ACC112 (cell line): ENCODE results near the gene PARD3B.

Experiments
- H2AFZ ChIP-seq: fragments of 200-600 bp; sonication (generic); one replicate; pipeline ENCODE4 v1.6.0; 2017; ENCODE audit warnings: antibody characterized with exemption, low read length; ENCODE audit not compliant: unreplicated experiment
- H3K27ac ChIP-seq: fragments of 200-600 bp; sonication (generic); 2 replicates; pipeline ENCODE4 v1.5.1; 2014; ENCODE audit warnings: low read depth, mild to moderate bottlenecking, antibody characterized with exemption, low read length, moderate library complexity
- H3K27me3 ChIP-seq: fragments of 200-600 bp; sonication (generic); 2 replicates; pipeline ENCODE4 v1.6.1; 2014; ENCODE audit warnings: mild to moderate bottlenecking, antibody characterized with exemption, low read length, moderate library complexity, mixed read lengths; ENCODE audit not compliant: insufficient read depth
- H3K36me3 ChIP-seq: fragments of 200-600 bp; sonication (generic); 2 replicates; pipeline ENCODE4 v1.6.1; 2016; ENCODE audit warnings: mild to moderate bottlenecking, antibody characterized with exemption, low read length, moderate library complexity, mixed read lengths; ENCODE audit not compliant: insufficient read depth
- H3K4me1 ChIP-seq: fragments of 200-600 bp; sonication (generic); one replicate; pipeline ENCODE4 v1.6.1; 2016; ENCODE audit warnings: low read length, mixed read lengths; ENCODE audit not compliant: insufficient read depth, unreplicated experiment, control insufficient read depth
- H3K4me3 ChIP-seq: fragments of 200-600 bp; sonication (generic); 2 replicates; pipeline ENCODE4 v1.5.1; 2014; ENCODE audit warnings: mild to moderate bottlenecking, low read depth, low read length
- H3K79me2 ChIP-seq: fragments of 200-600 bp; sonication (generic); one replicate; pipeline ENCODE4 v1.6.0; 2016; ENCODE audit warnings: low read length; ENCODE audit not compliant: control insufficient read depth, unreplicated experiment, insufficient read depth

The PARD3B gene

DNA sequence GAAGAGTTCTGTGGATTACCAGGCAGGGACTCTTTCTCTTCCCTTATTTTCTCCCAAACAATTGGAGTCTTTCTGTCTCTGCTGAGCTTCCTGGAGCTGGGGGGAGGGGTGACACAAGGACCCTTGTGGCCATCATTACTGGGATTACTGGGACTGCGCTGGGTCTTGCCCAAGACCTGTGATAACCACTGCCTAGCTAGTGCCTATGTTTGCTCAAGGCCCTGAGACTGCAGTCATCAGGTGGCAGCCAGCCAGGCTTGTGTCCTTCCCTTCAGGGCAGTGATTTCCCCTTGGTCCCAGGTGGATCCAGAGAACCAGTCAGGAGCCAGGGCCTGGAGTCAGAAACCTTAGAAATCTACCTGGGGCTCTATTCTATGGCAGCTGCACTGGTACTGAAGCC lies 355.6 kb downstream of the PARD3B start:
- Histone ChIP-seq H3K4me3 (no peak overlapping the region), H3K27ac (no peak overlapping the region), H3K4me1 (no peaks in the 10 kb centered on the region), H2AFZ (no peak overlapping the region), H3K27me3 (no peaks in the 10 kb centered on the region), H3K36me3 (no peaks in the 10 kb centered on the region), H3K79me2 (no peaks in the 10 kb centered on the region)

DNA sequence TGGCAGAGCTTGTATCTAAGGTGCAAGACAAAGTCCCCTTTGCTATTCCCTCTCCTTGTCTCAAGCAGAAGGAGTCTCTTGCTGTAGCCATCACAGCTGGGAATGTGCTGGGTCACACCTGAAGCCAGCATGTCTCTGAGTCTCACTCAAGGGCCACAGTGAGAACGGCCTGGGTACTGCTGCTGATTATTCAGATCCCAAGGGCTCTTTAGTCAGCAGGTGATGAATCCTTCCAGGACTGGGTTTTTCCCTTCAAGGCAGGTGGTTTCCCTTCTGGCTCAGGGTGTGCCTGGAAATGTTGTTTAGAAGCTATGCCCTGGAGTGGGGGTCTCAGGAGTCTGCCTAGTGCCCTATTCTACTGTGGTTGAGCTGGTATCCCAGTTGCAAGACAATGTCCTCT lies 356.3 kb downstream of the PARD3B start:
- no peak overlapping the region for H3K27ac ChIP-seq

DNA sequence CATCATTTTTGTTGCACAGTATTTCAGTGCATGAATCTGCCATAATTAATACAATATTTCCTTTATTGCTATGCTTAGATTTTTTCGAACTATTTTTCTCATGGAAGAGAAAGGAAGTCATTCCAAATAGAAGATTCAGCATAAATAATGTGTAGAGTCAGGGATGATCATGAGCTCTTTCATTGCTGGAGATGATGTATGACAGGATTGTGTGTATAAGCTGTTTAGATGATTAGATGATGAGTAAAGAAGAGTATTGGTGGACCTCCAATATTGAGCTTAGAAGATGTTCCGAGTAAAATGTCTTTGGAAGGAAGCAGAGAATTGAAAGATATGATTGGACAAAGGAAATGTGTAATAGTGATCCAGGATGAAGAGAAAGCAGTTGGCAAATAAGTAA lies 364.5 kb downstream of the PARD3B start:
- Histone ChIP-seq H3K36me3 (no peaks in the 10 kb centered on the region), H3K4me1 (no peaks in the 10 kb centered on the region), H3K27ac (no peak overlapping the region), H2AFZ (no peak overlapping the region), H3K4me3 (no peak overlapping the region), H3K79me2 (no peaks in the 10 kb centered on the region), H3K27me3 (no peaks in the 10 kb centered on the region)

More for the DNA sequence above, 356.3 kb downstream of the PARD3B start:
- Histone ChIP-seq H3K4me3 (no peak overlapping the region), H3K79me2 (no peaks in the 10 kb centered on the region), H3K36me3 (no peaks in the 10 kb centered on the region), H3K27me3 (no peaks in the 10 kb centered on the region), H3K4me1 (no peaks in the 10 kb centered on the region), H2AFZ (no peak overlapping the region)

DNA sequence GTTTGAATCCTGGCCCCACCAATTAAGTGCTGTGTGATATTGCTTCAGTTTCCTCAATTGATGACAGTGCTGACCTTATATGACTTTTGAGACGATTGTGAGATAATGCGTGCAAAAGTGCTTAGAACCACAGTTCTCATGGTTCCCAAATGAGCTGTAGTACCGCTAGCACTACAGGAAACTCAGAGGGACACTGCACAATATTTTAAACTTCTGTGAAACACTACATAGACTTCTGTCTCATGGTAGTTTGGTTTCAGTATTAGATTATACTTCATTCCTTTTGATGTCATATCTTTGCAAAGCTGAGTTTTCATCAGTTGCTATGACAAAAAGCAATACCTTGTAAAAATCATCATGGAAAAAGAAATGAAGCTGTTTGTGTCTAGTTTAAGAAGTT lies 368.0 kb downstream of the PARD3B start:
- H3K4me3 ChIP-seq: no peak overlapping the region
- no peak overlapping the region for H2AFZ ChIP-seq
- no peaks in the 10 kb centered on the region for H3K79me2 ChIP-seq
- H3K36me3 ChIP-seq: no peaks in the 10 kb centered on the region
- no peak overlapping the region for H3K27ac ChIP-seq
- no peaks in the 10 kb centered on the region for H3K4me1 ChIP-seq
- H3K27me3 ChIP-seq: no peaks in the 10 kb centered on the region

DNA sequence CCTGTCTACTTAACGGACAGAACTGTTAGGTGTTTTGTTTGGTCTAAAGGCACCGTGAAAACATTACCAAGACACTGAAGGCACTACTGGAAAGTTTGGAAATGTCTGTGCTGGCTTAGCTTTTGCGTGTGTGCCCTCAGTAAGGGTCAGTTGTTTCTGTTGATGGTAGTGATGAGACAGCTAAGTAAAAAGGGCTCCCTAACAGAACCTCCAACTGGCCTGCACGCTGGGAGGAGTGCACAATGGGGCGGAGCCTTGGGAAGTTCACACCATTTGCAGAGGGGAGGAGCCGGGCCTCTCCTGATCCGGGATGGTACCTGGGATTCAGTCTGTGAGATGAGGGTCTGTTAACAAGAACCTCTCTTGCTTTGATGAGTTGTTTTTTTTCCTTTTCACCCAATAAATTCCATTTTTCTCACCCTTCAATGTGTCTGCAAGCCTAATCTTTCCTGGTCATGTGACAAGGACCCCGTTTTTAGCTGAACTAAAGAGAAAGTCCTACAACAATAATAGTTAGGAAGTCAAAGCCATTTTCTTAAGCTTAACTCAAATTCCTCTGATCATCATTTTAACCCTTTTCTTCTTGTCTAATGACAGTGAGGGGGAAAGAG lies 368.7 kb downstream of the PARD3B start:
- Histone ChIP-seq H3K27me3 (no peaks in the 10 kb centered on the region), H3K4me3 (no peak overlapping the region), H2AFZ (no peak overlapping the region), H3K27ac (no peak overlapping the region), H3K36me3 (no peaks in the 10 kb centered on the region), H3K79me2 (no peaks in the 10 kb centered on the region), H3K4me1 (no peaks in the 10 kb centered on the region)

DNA sequence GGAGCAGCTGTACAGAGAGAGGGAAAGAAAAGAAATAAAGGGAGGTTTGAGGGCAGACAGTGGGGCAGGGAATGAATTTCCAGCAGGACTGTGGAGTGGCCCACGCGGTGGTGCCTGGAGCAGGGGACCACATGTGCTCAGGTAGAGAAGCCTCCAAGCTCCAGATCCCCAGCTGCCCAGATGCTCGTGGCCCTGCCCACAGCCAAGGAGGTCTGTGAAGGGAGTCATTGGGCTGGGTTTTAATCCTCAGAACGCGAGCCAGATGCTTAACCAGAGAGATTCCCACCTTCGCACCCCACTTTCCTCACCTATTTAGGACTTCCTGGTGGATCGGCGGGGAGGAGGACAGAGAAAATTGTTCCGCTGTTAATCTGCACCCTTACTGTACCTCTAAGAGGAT lies 369.4 kb downstream of the PARD3B start:
- Histone ChIP-seq H3K27ac (no peak overlapping the region), H3K79me2 (no peaks in the 10 kb centered on the region), H3K36me3 (no peaks in the 10 kb centered on the region), H3K4me3 (no peak overlapping the region), H3K4me1 (no peaks in the 10 kb centered on the region), H2AFZ (no peak overlapping the region), H3K27me3 (no peaks in the 10 kb centered on the region)

DNA sequence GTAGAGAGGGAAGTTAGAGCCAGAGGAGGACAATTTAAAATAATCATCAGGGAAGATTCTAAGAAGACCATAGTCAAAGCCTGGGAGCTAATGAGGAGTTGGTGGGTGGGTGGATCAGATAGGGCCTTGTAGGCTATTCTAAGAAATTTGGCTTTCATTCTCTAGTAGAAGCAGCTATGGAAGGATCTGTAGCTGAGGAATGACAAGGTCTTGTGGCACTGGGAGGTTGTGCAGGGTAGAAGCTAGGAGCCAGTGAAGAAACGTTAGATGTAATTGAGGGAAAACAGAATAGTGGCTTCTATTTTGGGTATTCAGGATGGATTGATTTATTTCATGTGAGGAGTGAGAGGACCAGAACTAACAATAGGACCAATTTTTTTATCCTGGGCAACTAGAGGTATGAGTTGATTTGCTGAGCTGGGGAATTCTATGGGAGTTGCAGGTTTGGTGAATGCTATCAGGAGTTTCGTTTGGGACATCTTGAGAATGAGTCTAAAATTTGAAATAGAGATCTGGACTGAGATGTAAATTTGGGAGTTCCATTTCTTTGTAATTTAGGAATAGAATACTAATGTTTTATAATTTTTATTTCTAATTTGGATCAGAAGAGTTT lies 371.9 kb downstream of the PARD3B start:
- Histone ChIP-seq H3K4me1 (no peaks in the 10 kb centered on the region), H3K4me3 (no peak overlapping the region), H3K27ac (no peak overlapping the region), H3K27me3 (no peaks in the 10 kb centered on the region), H3K36me3 (no peaks in the 10 kb centered on the region), H3K79me2 (no peaks in the 10 kb centered on the region), H2AFZ (no peak overlapping the region)

DNA sequence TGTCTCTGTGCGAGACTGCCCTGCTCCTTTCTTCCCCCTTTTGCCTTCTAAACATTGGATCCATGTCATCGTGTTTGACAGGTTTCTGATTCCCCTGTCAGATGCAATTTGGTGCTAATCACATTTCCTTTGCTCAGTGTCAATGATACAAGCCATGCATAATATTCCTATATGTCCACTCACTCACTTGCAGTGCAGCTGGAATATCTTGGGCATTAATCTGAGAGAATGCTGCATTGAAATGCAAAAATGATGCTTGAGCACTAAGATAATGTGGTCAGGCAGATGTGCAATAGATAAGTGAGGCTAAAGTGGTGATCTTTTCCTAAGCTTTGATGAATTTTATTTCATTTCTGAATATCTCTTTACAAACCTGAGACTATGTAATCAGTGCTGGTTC lies 375.5 kb downstream of the PARD3B start:
- Histone ChIP-seq H3K4me3 (no peak overlapping the region), H3K27me3 (no peaks in the 10 kb centered on the region), H2AFZ (no peak overlapping the region), H3K27ac (no peak overlapping the region), H3K4me1 (no peaks in the 10 kb centered on the region), H3K79me2 (no peaks in the 10 kb centered on the region), H3K36me3 (no peaks in the 10 kb centered on the region)

DNA sequence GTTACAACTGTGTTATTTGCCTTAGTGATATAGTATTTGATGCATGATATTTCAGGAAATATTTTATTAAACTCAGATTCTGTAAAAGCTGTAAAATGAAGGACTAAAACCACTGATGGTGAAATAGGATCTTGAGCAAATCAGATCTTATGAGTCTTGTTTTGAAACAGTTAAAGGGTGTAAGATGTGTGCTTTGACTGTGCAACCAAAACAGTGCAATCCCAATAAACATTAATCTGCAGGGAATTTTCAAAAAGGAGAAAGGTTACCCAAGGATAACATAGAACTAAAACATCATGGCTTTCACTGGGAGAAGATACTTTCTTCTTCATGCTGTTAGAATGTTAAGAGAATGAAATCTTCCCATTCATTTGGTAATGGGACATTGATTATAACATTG lies 378.7 kb downstream of the PARD3B start:
- H3K36me3 ChIP-seq: no peaks in the 10 kb centered on the region

DNA sequence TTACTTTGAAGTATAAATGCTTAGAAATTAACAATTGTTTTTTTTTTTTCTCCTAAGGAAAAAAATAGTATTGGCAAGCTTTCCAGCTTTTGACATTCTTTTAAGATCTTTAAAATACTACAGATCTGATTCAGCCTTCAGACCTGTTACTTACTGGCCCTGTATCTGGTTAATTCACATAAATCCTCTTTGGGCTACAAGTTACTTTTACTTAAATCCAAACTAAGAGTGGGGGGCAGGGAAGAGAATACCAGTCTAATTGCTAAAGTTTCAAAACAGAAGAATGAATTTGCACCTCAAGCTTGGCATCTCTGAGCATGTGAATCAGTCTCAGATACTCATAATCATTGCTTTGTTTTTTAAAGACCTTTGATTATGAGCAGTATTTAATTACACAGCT lies 386.3 kb downstream of the PARD3B start:
- no peaks in the 10 kb centered on the region for H3K36me3 ChIP-seq
- no peaks in the 10 kb centered on the region for H3K4me1 ChIP-seq
- no peaks in the 10 kb centered on the region for H3K79me2 ChIP-seq
- H3K27me3 ChIP-seq: no peaks in the 10 kb centered on the region
- H2AFZ ChIP-seq: no peak overlapping the region
- no peak overlapping the region for H3K27ac ChIP-seq
- H3K4me3 ChIP-seq: no peak overlapping the region

More for the DNA sequence above, 378.7 kb downstream of the PARD3B start:
- Histone ChIP-seq H3K27ac (no peak overlapping the region), H3K79me2 (no peaks in the 10 kb centered on the region), H2AFZ (no peak overlapping the region), H3K4me1 (no peaks in the 10 kb centered on the region), H3K27me3 (no peaks in the 10 kb centered on the region), H3K4me3 (no peak overlapping the region)

DNA sequence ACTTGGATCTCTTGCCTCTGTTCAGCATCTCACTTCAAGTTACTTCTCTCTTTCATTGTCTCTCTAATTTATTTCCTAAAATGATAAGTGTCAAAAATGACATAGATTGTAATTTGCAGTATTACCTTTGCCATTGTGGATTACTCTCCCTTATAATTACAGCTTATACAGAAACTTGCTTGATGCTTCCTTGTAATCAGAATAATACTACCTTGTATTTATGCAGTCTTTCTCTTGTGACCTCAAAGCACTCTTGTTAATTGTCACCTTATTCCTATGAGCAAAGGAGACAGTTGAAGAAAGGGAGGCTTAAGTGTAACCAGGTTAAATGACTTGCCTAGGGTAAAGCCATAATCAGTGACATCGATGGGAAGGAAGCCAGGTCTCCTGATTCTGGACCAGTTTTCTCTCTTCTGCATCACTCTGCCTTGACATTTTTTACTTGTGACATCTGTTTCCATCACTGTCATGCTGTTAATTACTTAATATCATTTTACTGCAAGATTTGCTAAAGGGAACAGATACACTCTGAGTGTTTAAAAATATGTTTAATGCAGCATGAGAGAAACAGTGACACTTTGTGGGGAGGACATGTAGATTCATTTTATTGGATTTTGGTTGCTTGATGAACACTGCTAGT lies 388.6 kb downstream of the PARD3B start:
- Histone ChIP-seq H3K27ac (no peak overlapping the region), H3K4me1 (no peaks in the 10 kb centered on the region), H3K4me3 (no peak overlapping the region), H3K27me3 (no peaks in the 10 kb centered on the region), H3K36me3 (no peaks in the 10 kb centered on the region), H3K79me2 (no peaks in the 10 kb centered on the region), H2AFZ (no peak overlapping the region)
